ENCODE results near the gene NHS. TPM values are rescaled to one million over a fixed set of nuclear protein-coding genes. Genes with fewer than 3 reads are reported as not detected.

Gene NHS
- total and polyA plus RNA-seq, 7 donors, result 0.04 to 1.3 (median 0.22) TPM

DNA sequence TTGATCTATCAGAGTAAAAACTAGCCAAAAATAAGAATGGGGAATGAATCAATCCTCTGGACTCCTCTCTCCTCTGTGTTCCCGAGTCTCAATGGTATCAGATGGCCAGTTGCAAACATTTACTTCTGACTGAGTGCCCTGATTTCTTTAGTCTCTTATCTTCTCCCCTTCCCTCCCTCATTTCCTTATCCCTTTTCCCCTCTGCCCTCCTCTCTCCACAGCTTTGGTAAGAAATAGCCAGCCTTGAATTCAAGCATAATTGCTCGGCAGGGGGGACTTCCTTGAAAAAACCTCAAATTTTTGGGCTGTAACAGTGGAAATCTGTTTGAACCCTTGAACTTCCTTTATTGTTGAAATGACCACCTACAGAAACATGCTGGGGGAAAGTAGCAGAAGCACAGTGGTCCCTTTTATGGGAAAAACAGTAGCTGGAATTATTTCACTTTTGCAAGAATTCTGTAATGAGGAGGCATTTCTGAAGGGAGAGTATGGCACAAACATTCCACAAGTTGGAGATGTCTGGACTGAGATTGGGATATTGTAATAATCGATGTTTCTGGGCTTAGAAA, 40.3 kb downstream of the NHS start:
- Histone ChIP-seq H3K27ac (no peak overlapping the region), H3K9me3 (no peaks in the 10 kb centered on the region), H3K27me3 (ENCODE audit: insufficient read depth in 3 of 3, low read length in 2 of 3) (peaks cover 0 to 10% (median 0%) of the 10 kb centered on the region in 3 donors), H3K4me3 (no peak overlapping the region), H3K36me3 (ENCODE audit: insufficient read depth in 1 of 2, low read depth in 1 of 2) (no peaks in the 10 kb centered on the region), H3K4me1 (no peaks in the 10 kb centered on the region)
- DNase-seq (no peak), ATAC-seq (no peak)
- intact Hi-C loops (cut with DNase I), result no loop called here
- 24 to 47% (median 31%) methylated on average over 3 of the region's 3 CpGs for WGBS, 3 donors
- TF ChIP-seq, protein P1, sequence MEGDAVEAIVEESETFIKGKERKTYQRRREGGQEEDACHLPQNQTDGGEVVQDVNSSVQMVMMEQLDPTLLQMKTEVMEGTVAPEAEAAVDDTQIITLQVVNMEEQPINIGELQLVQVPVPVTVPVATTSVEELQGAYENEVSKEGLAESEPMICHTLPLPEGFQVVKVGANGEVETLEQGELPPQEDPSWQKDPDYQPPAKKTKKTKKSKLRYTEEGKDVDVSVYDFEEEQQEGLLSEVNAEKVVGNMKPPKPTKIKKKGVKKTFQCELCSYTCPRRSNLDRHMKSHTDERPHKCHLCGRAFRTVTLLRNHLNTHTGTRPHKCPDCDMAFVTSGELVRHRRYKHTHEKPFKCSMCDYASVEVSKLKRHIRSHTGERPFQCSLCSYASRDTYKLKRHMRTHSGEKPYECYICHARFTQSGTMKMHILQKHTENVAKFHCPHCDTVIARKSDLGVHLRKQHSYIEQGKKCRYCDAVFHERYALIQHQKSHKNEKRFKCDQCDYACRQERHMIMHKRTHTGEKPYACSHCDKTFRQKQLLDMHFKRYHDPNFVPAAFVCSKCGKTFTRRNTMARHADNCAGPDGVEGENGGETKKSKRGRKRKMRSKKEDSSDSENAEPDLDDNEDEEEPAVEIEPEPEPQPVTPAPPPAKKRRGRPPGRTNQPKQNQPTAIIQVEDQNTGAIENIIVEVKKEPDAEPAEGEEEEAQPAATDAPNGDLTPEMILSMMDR (IDR thresholded peaks at IDR 0.05), result no peak

DNA sequence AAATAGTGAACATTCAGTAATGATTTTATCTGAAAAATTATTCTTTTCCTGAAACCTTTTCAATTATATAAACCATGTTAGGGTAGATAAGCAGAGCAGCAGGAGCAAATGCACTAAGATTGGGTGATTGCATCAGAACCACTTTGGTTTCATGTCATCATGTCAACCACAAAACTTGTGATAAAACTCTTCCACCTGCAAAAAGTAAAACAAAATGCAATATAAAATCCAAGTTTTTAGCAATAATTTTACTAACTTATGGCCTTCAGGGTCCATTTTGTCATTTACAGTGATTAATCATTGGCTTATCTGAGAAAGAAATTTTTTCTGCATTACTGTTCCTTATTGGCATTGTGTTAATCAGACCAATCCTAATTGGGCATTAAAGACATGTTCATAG, 42.4 kb downstream of the NHS start:
- peaks cover 0 to 10% (median 0%) of the 10 kb centered on the region in 3 donors for H3K27me3 ChIP-seq (ENCODE audit: insufficient read depth in 3 of 3, low read length in 2 of 3)
- ATAC-seq (no peak), DNase-seq (no peak)
- H3K9me3 ChIP-seq, result no peaks in the 10 kb centered on the region
- H3K4me1 ChIP-seq, result no peaks in the 10 kb centered on the region
- intact Hi-C loops (cut with DNase I), result no loop called here
- no peak overlapping the region for H3K27ac ChIP-seq
- TF ChIP-seq, protein P1 (IDR thresholded peaks at IDR 0.05), result no peak
- no peaks in the 10 kb centered on the region for H3K36me3 ChIP-seq (ENCODE audit: insufficient read depth in 1 of 2, low read depth in 1 of 2)
- H3K4me3 ChIP-seq, result no peak overlapping the region

DNA sequence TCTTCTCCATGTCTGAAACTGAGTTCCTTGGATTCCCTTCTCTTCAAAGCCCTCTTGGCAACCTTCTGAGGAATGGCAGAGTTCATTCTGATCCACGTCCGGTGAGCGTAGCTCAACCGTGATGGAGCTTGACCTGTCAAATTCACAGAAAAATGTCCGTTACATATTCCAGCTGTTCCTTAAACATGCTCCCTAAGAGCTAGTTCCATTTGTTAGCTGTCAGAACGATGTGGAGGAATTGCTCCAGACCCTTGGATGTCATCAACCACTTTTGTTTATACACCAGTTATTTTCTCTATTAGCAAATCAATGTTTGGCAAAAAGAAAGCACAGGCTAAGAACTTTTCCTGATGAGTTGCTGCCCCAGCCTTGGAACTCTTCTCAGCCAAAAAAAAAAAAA, 50.1 kb downstream of the NHS start:
- no peak overlapping the region for H3K4me3 ChIP-seq
- H3K27ac ChIP-seq, result no peak overlapping the region
- ATAC-seq, result no peak
- no peaks in the 10 kb centered on the region for H3K9me3 ChIP-seq
- no peaks in the 10 kb centered on the region for H3K4me1 ChIP-seq
- H3K27me3 ChIP-seq (ENCODE audit: insufficient read depth in 3 of 3, low read length in 2 of 3), result peaks cover 0 to 3% (median 0%) of the 10 kb centered on the region in 3 donors
- WGBS, 3 donors, result 42 to 72% (median 43%) methylated on average over 6 of the region's 6 CpGs
- intact Hi-C loops (cut with DNase I), result no loop called here
- TF ChIP-seq, protein P1 (IDR thresholded peaks at IDR 0.05), result no peak
- DNase-seq, result no peak
- no peaks in the 10 kb centered on the region for H3K36me3 ChIP-seq (ENCODE audit: insufficient read depth in 1 of 2, low read depth in 1 of 2)

DNA sequence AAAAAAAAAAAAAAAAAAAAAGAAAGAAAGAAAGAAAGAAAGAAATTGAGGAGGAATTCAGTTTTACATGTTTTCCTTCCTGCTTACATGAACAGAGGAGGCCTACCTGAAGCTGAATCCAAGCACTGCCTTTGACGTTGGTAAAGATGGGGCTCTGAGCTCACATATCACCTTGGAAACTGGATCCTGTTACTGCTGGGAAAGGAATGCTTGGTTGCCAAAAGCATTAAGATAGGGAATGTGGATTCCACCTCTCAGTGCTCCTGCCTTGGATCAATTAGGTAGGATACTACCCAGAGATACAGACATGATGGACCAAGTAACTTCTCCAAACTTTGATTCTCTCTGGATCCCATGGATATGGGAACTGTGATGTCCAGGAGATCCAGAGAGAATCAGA, 50.6 kb downstream of the NHS start:
- TF ChIP-seq, protein P1 (IDR thresholded peaks at IDR 0.05), result no peak
- intact Hi-C loops (cut with DNase I), result no loop called here
- WGBS, 3 donors, result 38 to 50% (median 44%) methylated on average over 1 of the region's 1 CpG
- Histone ChIP-seq H3K27me3 (ENCODE audit: insufficient read depth in 3 of 3, low read length in 2 of 3) (peaks cover 0 to 3% (median 0%) of the 10 kb centered on the region in 3 donors), H3K27ac (no peak overlapping the region), H3K36me3 (ENCODE audit: insufficient read depth in 1 of 2, low read depth in 1 of 2) (no peaks in the 10 kb centered on the region), H3K9me3 (no peaks in the 10 kb centered on the region), H3K4me3 (no peak overlapping the region), H3K4me1 (no peaks in the 10 kb centered on the region)
- ATAC-seq (no peak), DNase-seq (no peak)

DNA sequence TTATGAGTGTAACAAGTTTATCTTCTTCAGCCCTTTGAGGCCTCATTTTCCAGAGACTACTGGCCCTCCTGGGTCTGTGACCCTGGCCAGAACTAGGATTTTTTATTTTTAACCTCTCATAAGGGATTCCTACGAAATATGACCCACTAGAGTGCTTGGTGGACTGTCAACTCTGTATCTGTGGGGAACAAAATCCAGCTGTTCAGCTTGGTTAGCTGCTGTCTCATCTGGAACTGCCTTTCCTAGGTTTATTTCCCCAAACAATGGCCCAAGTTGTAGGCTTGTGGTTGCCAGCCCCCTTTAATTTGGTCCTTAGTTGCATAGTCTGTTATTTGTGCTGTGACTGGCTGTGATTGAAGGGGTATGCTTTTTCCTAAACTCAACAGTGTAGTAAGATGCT, 56.2 kb downstream of the NHS start:
- peaks cover 0 to 3% (median 0%) of the 10 kb centered on the region in 3 donors for H3K27me3 ChIP-seq (ENCODE audit: insufficient read depth in 3 of 3, low read length in 2 of 3)
- intact Hi-C loops (cut with DNase I), result no loop called here
- DNase-seq, result no peak
- no peak overlapping the region for H3K27ac ChIP-seq
- WGBS, 3 donors, result 38 to 68% (median 67%) methylated on average over 1 of the region's 1 CpG
- no peaks in the 10 kb centered on the region for H3K4me1 ChIP-seq
- TF ChIP-seq, protein P1 (IDR thresholded peaks at IDR 0.05), result no peak
- no peaks in the 10 kb centered on the region for H3K36me3 ChIP-seq (ENCODE audit: insufficient read depth in 1 of 2, low read depth in 1 of 2)
- H3K9me3 ChIP-seq, result no peaks in the 10 kb centered on the region
- H3K4me3 ChIP-seq, result no peak overlapping the region
- no peak for ATAC-seq

Data from psoas muscle (tissue), 8 donors.